ENCODE data around the gene TMEM94. TPM values are rescaled to one million over a fixed set of nuclear protein-coding genes. Genes with fewer than 3 reads are reported as not detected.
A peak's percentile ranks its signal among the peaks of the same experiment; 100 is the strongest.

TMEM94 gene
- total and polyA plus RNA-seq, 9 of the 15 experiments (the other 6 are each of a cell fraction or from before 2014, with no cell fraction given), result 0.35 to 48.1 (median 14.4) TPM

- TF ChIP-seq SAP30 (IDR thresholded peaks at IDR 0.05; ENCODE audit: borderline replicate concordance, insufficient read depth, low read depth, low read length, poor library complexity, severe bottlenecking) (peak; percentile 98), MAZ (CRISPR knock-in tag; conservative IDR thresholded peaks at IDR 0.05 in 1 of 2, IDR thresholded peaks at IDR 0.05 in 1 of 2) (peak; percentile 87 to 91), THRA (IDR thresholded peaks at IDR 0.05) (no peak), NR3C1 (CRISPR knock-in tag; IDR thresholded peaks at IDR 0.05) (peak; percentile 98), ZNF3 (CRISPR knock-in tag; IDR thresholded peaks at IDR 0.05) (no peak), ZBTB40 (IDR thresholded peaks at IDR 0.05) (peak; percentile 66), ZBTB40 (CRISPR knock-in tag; IDR thresholded peaks at IDR 0.05) (peak; percentile 69), RBM14 (IDR thresholded peaks at IDR 0.05; ENCODE audit: borderline replicate concordance, insufficient read depth, low read depth, low read length) (no peak), ZNF239 (CRISPR knock-in tag; IDR thresholded peaks at IDR 0.05) (no peak), TAF9B (IDR thresholded peaks at IDR 0.05; ENCODE audit: partially characterized antibody) (no peak), E2F4 (CRISPR knock-in tag; IDR thresholded peaks at IDR 0.05; ENCODE audit: low read depth) (peak; percentile 88), GATAD2A (IDR thresholded peaks at IDR 0.05) (peak; percentile 88; the same call in 1 of the 2 replicates), FOXA3 (CRISPR knock-in tag; conservative IDR thresholded peaks at IDR 0.05 in 1 of 2, IDR thresholded peaks at IDR 0.05 in 1 of 2) (peak in 1 of 2 experiments; percentile 81; a peak in 2 of 4 replicates), ZNF175 (CRISPR knock-in tag; IDR thresholded peaks at IDR 0.05; ENCODE audit: low read depth) (no peak; the same call in 1 of the 2 replicates), TGIF2 (CRISPR knock-in tag; IDR thresholded peaks at IDR 0.05) (peak; percentile 98)
Observed at GRCh38 chr17:75515496-75516254, 59.2 kb downstream of the TMEM94 start, which contains the start of gene CASKIN2 (continued).
